ENCODE measurements around the gene CLDND1. TPM values are rescaled to one million over a fixed set of nuclear protein-coding genes. Genes with fewer than 3 reads are reported as not detected.

The CLDND1 gene
- total and polyA plus RNA-seq, 2 of the 13 experiments (the other 11 are each of a cell fraction or from before 2014, with no cell fraction given), result 50.8 to 121 TPM

GRCh38 chr3:98519351-98519750 lies 3.4 kb downstream of the CLDND1 start:
- Histone ChIP-seq H3K9ac (ENCODE audit: insufficient read depth, low read depth, low read length) (no peak overlapping the region), H2AFZ (ENCODE audit: low read length) (no peak overlapping the region), H3K27me3 (ENCODE audit: control insufficient read depth in 1 of 2, insufficient read depth in 2 of 2, low read length in 2 of 2) (no peaks in the 10 kb centered on the region; a peak in 1 of 5 replicates), H3K4me3 (replicated peaks in 1 of 3; ENCODE audit: insufficient read depth in 1 of 3, low read depth in 2 of 3, low read length in 3 of 3) (no peak overlapping the region), H3K79me2 (ENCODE audit: insufficient read depth, low read length) (peaks cover 30% of the 10 kb centered on the region), H4K20me1 (ENCODE audit: insufficient read depth, low read length) (no peaks in the 10 kb centered on the region), H3K9me3 (ENCODE audit: low read length) (no peaks in the 10 kb centered on the region), H3K36me3 (replicated peaks in 1 of 2; ENCODE audit: control insufficient read depth in 1 of 2, insufficient read depth in 2 of 2, low read length in 2 of 2) (peaks cover 2 to 13% of the 10 kb centered on the region in 2 experiments; a peak in 3 of 5 replicates), H3K4me1 (ENCODE audit: insufficient read depth, low read length) (peaks cover 17% of the 10 kb centered on the region), H3K27ac (ENCODE audit: extremely low read length, insufficient read depth, low read length) (no peak overlapping the region), H3K4me2 (ENCODE audit: low read depth, low read length) (no peak overlapping the region)
- DNase-seq (ENCODE audit: low spot score) (no peak), FAIRE-seq (no peak), ATAC-seq (no peak)
- intact Hi-C loops (cut with micrococcal nuclease; ENCODE audit: unreplicated experiment) (no loop called here), in situ Hi-C loops (cut with HindIII; ENCODE audit: extremely low pct_ligation_motif_present, low pct_unique_long_range_greater_than_20kb) (no loop called here)
- ChIA-PET POLR2A (no interaction called here), CTCF (ENCODE audit: low intra/inter-chr PET ratio, low total read pairs) (no interaction called here)
- no TSS peak for BruUV-seq (replicated peaks)
- WGBS (ENCODE audit: low lambda C conversion rate), result 100% methylated on average over 1 of the region's 1 CpG
- no peak for TF ChIP-seq PITX1 (CRISPR knock-in tag; IDR thresholded peaks at IDR 0.05)
- no peak for TF ChIP-seq ZNF333 (CRISPR knock-in tag; IDR thresholded peaks at IDR 0.05; ENCODE audit: borderline replicate concordance)
- TF ChIP-seq NBN (conservative IDR thresholded peaks at IDR 0.05), result no peak
- no peak for TF ChIP-seq REL (CRISPR knock-in tag; conservative IDR thresholded peaks at IDR 0.05)
- no peak for TF ChIP-seq CC2D1A (CRISPR knock-in tag; IDR thresholded peaks at IDR 0.05)
- no peak for TF ChIP-seq ZNF792 (CRISPR knock-in tag; IDR thresholded peaks at IDR 0.05)
- no peak for TF ChIP-seq ZNF740 (CRISPR knock-in tag; IDR thresholded peaks at IDR 0.05)
- no peak for TF ChIP-seq PPARG (CRISPR knock-in tag; conservative IDR thresholded peaks at IDR 0.05)
- no peak for TF ChIP-seq NONO (IDR thresholded peaks at IDR 0.05)
- no peak for TF ChIP-seq NONO (CRISPR knock-in tag; conservative IDR thresholded peaks at IDR 0.05)
- TF ChIP-seq SMYD3 (CRISPR knock-in tag; IDR thresholded peaks at IDR 0.05), result no peak
- no peak for TF ChIP-seq HOXA3 (CRISPR knock-in tag; IDR thresholded peaks at IDR 0.05)
- TF ChIP-seq ZNF749 (CRISPR knock-in tag; IDR thresholded peaks at IDR 0.05; ENCODE audit: borderline replicate concordance), result no peak
- TF ChIP-seq ZNF562 (CRISPR knock-in tag; IDR thresholded peaks at IDR 0.05; ENCODE audit: borderline replicate concordance), result no peak
- no peak for TF ChIP-seq HOXA5 (CRISPR knock-in tag; IDR thresholded peaks at IDR 0.05)
- no peak for TF ChIP-seq ZSCAN31 (CRISPR knock-in tag; IDR thresholded peaks at IDR 0.05; ENCODE audit: low read depth)
- TF ChIP-seq ZNF143 (CRISPR knock-in tag; IDR thresholded peaks at IDR 0.05), result no peak
- TF ChIP-seq MTA3 (CRISPR knock-in tag; IDR thresholded peaks at IDR 0.05), result no peak
- no peak for TF ChIP-seq ETV6 (CRISPR knock-in tag; conservative IDR thresholded peaks at IDR 0.05)

All from HepG2 (cell line).